NK-92 treated with Interleukin-12 subunit alpha and Interleukin-12 subunit beta, amount 100 ng/mL, for 24 hours (cell line): ENCODE results near the gene GLI3.
A peak's percentile ranks its signal among the peaks of the same experiment; 100 is the strongest.

Experiments
- DNase-seq: peaks from one replicate; lab custom pipeline; 2025; lab: John Stamatoyannopoulos, UW

GLI3 gene

GRCh38 chr7:41970941-41971340 is 266.1 kb downstream of the GLI3 start:
- DNase-seq: no peak

- DNase-seq: no peak
Observed at GRCh38 chr7:41969561-41970105, 267.4 kb downstream of the GLI3 start.

DNA sequence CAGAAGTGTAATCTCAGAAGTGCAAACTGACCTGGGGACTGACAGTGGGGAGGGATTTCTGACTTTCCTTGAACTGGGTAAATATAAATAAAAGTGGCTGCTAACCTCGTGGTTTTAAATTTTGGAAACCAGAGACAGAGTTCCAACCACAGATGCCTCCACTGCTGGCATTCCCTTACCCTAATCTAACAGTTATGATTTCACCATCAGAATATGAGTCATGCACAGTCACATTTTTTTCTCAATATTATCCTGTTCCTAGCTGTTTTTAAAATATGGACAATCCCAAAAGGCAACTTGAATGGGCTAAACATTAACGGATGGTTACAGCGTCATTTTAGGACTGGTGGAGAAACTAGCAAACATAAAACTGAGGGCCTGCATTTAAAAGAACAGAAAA is 269.9 kb downstream of the GLI3 start:
- no peak for DNase-seq

DNA sequence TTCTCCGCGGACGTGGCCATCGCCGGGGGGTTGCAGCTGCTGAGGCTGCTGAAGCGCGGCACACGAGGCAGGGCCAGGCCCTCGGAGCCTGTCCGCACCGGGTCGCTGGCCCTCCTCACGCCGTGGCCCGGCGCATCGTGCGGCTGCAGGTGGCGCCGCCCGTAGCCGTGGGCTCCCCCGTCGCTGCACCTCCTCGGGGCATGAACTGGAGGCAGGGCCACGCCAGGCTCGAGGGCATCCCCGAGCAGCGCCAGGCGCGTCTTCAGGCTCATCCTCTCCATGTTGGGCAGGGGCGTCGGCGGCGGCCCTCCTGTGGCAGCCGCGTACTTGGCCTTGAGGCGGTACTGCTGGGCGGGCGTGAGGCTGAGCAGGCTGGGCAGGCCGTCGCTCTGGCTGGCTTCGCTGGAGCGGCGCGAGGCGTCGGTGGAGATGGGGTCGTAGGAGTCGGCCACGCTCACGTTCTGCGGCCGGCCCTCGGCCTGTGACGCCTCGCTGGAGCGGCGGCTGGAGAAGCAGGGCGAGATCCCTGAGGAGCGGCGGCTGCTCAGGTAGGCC is 271.0 kb downstream of the GLI3 start:
- DNase-seq: no peak

DNA sequence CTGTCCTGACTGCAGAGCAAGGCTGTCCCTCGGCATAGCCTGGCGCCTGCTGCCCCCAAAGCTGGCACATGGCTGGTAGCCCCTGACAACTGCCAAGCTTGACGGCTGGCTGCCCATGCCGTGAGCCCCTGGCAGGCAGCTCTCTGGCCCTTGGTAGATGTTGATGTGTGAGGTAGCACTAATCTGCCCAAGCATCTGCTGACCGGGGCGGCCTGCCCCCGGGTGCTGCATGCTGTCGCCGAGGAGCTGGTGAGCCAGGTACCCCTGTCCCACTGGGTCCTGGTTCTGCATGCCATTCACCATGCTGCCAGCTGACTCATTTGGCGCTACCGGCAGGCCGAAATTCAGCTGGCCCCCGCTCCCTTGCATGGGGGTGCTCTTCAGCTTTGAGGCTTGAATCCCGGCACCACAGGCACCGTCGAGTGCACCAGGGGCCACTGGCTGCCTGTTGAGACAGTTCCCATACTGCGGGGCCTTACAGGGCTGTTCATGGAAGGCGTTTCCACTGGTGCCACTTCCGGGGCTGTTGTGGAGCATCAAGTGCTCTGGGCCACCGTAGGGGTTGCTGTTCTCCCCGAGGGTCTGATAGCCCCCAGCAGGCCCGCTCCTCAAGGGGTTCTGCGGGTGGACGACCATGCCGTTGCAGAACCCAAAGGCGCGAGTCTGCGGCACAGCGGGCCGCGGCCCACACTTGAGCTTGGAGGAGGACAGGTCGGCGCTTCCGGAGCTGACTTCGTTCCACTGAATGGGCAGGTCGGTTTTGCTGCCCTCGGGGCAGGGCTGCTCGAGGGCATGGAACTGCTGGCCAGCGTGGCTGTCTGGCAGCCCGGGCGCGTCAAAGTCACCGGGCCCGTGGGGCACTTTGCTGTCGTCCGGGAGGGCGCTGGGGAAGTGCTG is 271.9 kb downstream of the GLI3 start:
- no peak for DNase-seq

DNA sequence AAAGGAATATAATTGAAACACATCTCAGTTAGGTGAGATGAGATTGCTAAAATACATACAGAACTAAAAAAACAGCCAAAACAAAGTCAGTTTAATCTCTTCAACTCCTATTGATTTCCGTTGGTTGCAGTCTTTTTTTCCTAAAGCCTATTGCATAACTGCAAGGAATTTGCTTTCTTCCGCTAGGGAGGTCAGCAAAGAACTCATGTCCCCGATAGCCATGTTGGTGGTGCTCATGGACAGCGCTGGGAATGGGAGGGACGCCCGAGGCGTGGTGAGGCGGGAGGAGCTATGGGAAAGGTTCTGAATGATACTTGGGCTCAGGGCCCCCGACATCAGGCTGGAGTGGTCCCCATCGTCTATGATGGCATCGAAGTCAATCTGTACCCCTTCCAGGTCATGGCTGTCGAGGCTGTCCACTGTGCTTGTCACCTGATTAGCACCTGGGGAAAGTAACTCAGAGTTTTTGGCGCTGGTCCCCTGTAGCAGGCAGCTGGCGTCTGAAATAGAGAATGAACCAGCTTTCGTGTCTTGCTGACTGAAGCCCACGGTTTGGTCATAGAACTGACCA is 272.7 kb downstream of the GLI3 start:
- DNase-seq: no peak

- DNase-seq: no peak
Observed at GRCh38 chr7:41956705-41957104, 280.3 kb downstream of the GLI3 start.

DNA sequence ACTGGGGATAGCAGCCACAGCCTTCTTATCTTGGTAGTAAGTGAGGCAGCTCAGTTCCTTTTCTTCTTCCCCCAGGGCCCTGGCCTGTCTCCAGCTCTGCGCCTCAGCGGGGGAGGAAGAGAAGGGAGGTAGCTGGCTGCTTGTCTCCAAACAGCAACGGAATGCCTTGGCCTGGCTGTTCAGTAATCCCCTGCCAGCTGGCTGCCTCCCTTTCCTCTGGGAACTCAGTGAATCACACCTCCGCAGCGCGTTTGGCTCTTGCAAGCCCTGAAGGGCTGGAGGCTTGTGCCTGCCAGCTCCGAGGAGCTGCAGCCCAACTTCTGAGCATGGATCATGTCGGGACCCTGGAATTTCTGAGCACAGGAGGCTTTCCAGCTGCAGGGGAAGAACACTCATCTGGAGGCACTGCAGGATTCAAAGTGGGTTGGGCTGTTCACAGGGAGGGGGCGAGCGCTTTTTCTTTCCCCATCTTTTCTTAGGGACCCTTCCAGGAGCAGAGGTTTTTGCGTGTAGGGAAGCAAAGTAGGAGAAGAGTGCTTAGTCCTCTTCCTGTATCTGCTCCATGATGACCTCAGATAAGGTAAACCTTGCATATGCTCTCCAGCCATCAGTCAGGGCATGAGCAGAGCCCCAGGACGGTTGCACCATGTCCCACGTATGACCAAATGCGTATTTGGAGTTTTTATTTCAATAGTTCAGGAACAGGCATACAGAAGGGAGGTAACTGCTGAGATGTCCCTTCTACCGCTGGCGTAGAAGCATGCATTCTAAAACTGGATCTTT is 280.9 kb downstream of the GLI3 start:
- DNase-seq: no peak

DNA sequence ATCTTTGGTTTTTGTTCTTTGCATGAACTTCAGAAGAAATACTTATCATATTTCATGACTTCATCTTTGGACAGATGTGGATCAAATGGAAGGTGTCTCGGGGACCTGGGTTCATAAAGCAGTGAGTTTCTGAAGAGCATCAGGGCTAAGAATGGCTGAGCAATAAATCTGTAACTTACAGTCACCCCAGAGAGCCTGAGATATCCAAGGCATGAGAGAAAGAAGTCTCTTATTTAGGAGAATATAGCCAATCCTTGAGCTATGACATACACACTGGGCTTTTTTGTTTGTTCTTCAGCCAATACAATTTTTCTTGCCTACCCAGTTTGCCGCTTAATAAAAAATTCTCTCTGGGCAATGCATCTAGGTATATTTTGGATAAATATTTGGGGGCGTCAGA is 281.6 kb downstream of the GLI3 start:
- no peak for DNase-seq

DNA sequence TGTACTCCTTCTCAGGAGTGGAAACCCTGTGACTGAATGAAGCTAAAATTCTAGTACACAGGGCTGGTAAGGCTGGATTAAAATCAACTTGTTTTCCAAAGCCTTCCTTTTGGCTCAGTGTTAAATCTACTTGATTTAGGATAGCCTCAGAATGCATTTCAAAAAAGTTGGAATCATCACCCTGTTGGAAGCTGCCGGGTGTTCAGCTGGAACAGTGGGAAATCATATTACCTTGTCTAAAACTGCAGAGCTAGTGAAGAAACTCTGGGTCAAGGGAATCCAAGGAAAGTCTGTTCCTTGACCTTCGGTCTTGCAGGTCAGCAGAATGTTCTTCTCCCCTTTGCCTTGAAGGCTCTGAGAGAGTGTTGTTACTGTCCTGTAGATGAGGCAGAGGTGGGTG is 282.0 kb downstream of the GLI3 start:
- no peak for DNase-seq

GRCh38 chr7:41948503-41948902 is 288.5 kb downstream of the GLI3 start:
- DNase-seq: no peak

DNA sequence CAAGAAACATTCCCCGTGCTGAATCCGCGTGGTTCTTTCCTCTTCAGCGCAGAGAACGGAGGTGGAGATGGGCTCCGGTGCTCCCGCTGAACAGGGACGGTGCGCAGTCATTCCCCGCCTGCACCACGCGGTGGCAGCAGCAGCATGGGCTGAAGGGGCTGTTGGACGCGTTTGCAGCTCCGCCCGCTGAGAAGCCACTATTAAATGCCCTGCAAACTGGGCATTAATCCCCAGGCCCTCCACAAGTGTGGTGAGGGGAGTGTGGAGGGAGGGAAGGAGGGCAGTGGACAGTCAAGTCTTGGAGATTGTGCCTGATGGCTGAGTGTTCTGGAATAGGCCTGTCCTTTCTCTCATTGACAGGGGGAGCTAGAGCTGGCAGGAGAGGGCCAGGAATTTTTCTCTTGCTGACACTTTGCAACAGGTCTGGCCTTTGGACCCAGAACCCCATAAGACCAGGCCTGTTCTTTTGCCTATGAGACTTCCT is 293.9 kb downstream of the GLI3 start:
- DNase-seq: peak; percentile 23

DNA sequence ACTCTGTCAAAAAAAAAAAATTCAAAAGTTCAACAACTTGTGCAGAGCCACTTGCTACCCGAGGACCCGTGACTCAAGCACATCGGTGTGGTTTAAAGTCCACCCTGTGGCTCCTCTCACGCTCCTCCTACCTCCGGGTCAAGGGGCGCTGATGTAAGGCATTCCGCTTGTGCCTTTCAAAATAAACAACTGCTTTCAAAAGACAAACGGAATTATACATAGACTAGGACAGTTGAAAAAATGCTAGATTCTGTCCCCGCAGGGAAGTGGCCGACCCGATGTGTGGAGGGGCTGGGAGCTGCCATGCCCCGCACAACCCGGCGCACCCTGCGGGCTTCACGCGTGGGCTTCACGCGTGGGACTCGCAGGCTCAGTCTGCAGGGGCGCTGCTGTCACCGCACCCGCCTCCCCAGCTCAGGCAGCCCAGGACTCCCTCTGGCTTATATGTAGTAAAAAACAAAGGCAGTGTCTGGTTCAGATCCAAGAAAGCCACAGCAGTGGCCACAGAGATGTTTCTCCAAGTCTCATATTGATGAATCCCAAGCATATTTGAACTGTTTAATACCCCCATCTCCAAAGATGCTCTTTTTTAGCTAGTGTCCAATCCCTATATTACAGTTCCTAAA is 294.4 kb downstream of the GLI3 start:
- DNase-seq: no peak

- peak; percentile 8 for DNase-seq
Observed at GRCh38 chr7:41940760-41941343, 296.2 kb downstream of the GLI3 start.

- DNase-seq: no peak
Observed at GRCh38 chr7:41938371-41938770, 298.6 kb downstream of the GLI3 start.

DNA sequence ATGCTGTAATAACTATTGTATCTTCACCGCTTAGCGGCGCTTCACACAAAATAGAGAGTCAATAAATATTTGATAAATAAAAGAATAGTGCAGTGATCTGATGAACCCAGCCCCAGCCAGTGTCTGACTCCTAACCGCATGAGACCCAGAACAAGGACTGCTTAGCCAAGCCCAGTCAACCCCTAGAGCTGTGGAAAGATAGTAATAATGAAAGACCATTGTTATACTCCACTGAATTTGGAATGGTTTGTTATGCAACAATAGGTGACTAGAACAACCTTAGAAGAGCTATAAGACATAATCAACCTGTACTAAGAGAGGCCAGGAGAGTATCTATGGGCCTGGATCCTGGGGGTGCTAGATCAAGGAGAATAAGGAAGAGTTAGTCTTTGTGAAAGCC is 303.6 kb downstream of the GLI3 start:
- DNase-seq: no peak

GRCh38 chr7:41931263-41931646 is 305.8 kb downstream of the GLI3 start:
- DNase-seq: no peak

DNA sequence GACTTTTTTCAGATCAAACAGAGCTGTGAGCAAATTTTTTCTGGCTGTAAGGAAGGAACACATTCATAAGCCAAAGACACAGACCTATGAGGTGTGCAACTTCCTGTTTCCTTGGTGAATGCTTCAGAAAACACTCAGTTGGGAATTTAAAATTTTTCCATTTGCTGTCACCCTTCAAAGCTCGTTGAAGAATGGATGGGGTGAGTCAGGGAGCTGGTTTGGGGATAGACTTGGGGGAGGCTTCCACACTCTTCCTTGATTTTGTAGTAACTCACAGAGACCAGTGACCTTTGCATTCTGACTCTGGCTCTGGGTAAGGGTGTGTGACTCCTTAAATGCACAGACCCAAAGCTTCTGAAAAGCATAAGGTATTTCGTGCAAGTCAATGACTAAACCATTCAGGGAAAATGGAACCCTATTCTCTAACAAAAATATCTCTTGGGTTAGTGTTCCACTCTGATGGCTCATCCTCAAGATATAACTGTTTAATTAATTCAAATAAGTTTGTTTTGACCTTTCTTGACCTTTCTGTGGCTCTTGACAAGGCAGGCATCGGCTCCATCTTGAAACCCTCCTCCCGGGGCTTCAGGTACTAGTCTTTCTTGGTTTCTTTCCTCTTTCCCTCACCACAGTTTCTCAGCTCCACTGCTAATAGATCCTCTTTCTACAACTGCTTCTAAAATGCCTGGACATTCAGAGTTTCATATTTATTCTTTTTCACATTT is 306.3 kb downstream of the GLI3 start:
- no peak for DNase-seq

- no peak for DNase-seq
Observed at GRCh38 chr7:41928781-41929180, 308.2 kb downstream of the GLI3 start.

DNA sequence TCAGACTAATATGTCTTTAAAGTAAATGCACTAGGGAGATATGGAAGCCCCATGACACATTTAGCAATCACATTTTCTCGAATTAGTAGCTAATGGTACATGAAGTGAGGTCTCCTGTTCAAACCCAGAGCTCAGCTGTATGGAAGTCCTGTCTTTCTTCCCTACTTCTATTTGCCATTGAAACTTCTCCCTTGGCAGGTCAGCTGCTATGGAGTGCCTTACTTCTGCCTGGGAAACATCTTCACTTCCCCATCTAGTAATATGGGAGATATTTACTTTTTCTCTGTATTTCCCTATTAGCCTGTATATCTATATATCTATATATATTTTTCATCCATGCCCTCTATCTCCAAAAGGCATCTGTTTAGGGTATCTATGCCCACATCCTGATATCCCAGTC is 308.8 kb downstream of the GLI3 start:
- no peak for DNase-seq

DNA sequence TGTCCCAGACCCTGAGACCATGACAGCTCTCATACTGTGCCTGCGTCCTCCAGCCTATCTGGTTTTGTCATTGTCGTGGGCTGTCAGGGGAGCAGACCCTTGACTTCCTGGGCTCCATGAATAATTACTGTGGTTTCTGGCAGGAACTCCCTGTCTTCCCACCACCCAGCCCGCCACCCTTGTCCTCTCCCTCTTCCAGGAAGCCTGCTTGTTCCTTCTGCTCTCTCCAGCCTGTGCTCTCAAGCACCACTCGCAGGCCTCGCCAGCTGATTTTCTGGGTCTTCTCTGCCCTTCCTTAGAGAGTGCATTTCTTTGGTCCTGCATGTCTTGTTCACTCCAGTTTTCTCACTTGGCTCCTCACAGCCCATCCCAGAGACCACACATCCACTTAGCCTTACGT is 309.6 kb downstream of the GLI3 start:
- no peak for DNase-seq
